ENCODE measurements around the gene RBFOX1. TPM values are rescaled to one million over a fixed set of nuclear protein-coding genes. Genes with fewer than 3 reads are reported as not detected.

RBFOX1 gene
- total RNA-seq, 1 donor, result not detected

- DNase-seq (ENCODE audit: low read depth), result no peak
Measured at GRCh38 chr16:7351610-7352510, 19.2 kb downstream of the RBFOX1 start.

GRCh38 chr16:7355758-7356157 is 23.1 kb downstream of the RBFOX1 start:
- no peak for DNase-seq (ENCODE audit: low read depth)
- H3K4me3 ChIP-seq (ENCODE audit: low read depth, low read length), result no peak overlapping the region
- TF ChIP-seq CTCF (IDR thresholded peaks at IDR 0.05; ENCODE audit: insufficient read depth, low read length), result no peak

More at GRCh38 chr16:7351610-7352510, 19.2 kb downstream of the RBFOX1 start:
- TF ChIP-seq CTCF (IDR thresholded peaks at IDR 0.05; ENCODE audit: insufficient read depth, low read length), result no peak
- H3K4me3 ChIP-seq (ENCODE audit: low read depth, low read length), result no peak overlapping the region

- TF ChIP-seq CTCF (IDR thresholded peaks at IDR 0.05; ENCODE audit: insufficient read depth, low read length), result no peak
- no peak for DNase-seq (ENCODE audit: low read depth)
- H3K4me3 ChIP-seq (ENCODE audit: low read depth, low read length), result no peak overlapping the region
Measured at GRCh38 chr16:7361416-7362129, 28.9 kb downstream of the RBFOX1 start.

GRCh38 chr16:7362231-7362630 is 29.6 kb downstream of the RBFOX1 start:
- no peak for DNase-seq (ENCODE audit: low read depth)
- no peak overlapping the region for H3K4me3 ChIP-seq (ENCODE audit: low read depth, low read length)
- no peak for TF ChIP-seq CTCF (IDR thresholded peaks at IDR 0.05; ENCODE audit: insufficient read depth, low read length)

- no peak overlapping the region for H3K4me3 ChIP-seq (ENCODE audit: low read depth, low read length)
- TF ChIP-seq CTCF (IDR thresholded peaks at IDR 0.05; ENCODE audit: insufficient read depth, low read length), result no peak
- DNase-seq (ENCODE audit: low read depth), result no peak
Measured at GRCh38 chr16:7363422-7364417, 31.1 kb downstream of the RBFOX1 start.

- no peak for TF ChIP-seq CTCF (IDR thresholded peaks at IDR 0.05; ENCODE audit: insufficient read depth, low read length)
- H3K4me3 ChIP-seq (ENCODE audit: low read depth, low read length), result no peak overlapping the region
- no peak for DNase-seq (ENCODE audit: low read depth)
Measured at GRCh38 chr16:7366041-7366440, 33.4 kb downstream of the RBFOX1 start.

Measured in fibroblast of the aortic adventitia (primary cell).